HG03064 (cell line): ENCODE measurements around the gene TMC2.
"Not testable (repeated sequence)": the region's sequence is repeated elsewhere in the genome, so short reads cannot be mapped to it uniquely, and the experiment has no call there.

ENCODE experiments used
- ATAC-seq: cut with Tn5 transposase; IDR thresholded peaks from one replicate; pipeline ENCODE4 v1.9.1; 2021; ENCODE audit warnings: low read depth; ENCODE audit not compliant: unreplicated experiment

Gene TMC2

DNA sequence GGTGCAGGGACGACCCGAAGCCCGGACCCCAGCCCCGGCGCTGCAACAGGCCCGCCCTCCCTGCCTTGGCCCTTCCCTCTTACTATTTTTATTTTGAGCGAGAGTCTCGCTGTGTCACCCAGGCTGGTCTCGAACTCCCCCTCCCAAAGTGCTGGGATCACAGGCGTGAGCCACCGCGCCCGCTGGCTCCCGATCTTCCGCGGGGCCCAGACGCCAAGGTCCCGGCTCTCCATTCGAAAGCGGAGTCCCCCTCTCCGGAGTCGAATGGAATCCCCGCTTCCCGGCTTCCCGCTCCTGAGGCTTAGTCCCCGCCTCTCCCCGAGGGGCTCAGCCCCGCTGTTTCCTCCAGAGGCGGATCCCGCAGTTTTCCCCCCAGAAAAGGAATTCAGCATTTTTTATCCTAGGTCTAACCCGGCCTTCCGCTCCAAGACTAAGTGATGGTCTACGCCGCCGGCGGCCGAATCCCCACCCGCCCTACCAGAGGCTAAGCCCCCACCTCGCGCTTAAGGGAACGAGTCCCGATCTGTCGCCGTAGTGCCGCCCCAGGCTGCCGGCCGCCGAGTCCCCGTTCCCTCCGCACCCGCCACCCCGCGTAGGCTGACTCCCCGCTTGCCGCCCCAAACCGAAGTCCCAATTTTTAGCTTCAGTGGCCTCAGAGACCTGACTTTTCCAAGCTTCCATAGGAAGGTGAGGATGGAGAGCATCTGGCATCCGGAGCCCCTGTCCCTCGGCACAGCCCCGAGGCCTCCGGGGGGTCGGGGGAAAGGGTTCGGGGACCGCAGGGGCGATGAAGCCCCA lies 11.5 kb upstream of the TMC2 start:
- ATAC-seq = peak; percentile 27

DNA sequence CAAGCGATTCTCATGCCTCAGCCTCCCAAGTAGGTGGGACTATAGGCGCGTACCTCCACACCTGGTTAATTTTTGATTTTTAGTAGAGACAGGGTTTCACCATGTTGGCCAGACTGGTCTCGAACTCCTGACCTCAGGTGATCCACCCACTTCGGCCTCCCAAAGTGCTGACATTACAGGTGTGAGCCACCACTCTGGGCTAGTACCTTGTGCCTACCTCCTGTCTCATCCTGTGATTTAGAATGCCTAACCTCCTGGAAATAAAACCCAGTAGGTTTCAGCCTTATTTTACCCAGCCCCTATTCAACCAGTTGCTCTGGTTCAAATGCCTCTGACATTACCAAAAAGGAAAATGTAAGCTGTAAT lies 10.2 kb upstream of the TMC2 start:
- not testable (repeated sequence) for ATAC-seq

DNA sequence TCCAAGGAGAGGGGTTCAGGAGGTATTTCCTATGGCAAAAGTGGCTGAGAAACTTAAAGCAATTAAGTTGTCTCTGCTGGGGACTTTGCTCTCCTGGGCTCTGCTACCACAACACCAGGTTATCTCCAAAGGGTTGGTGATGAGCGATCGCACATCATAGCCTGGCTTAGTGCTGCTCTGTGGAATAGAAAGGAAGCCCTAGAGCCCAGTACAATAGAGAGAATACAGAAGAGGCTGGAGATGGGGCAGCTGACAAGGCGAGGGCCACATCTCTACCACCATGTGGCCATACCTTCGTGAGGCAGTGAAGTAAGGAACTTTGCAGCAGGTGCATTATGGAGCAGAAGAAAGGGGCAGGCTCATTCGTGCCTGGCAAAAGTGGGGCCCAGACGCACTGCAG lies 8.6 kb upstream of the TMC2 start:
- no peak for ATAC-seq

DNA sequence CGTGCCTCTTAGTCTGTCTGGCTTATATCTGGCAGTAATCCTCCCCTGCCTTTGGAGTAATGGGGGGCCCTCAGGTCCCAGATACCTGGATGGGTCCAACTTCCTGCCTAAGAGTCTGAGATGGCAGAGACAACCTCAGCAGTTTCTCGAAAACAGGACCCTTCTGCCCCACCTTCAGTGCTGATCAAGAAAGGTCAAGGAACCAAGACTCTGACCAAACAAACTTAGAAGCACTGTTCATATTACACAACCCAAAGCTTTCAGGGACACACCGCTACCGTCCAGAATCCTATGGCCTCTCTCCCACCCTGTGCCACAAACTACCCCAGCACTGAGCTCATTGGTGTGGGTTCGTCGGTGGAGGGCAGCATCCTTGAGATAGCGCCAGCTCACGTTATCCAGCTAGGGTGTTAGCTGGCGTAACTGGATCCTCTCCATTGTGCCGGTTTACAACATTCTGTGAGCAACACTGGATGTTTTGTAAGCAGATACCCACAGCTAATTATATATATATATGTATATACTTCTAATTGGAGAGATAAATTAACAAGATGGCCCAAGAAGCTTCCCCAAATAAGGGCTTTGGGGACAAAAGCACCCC lies 7.6 kb upstream of the TMC2 start:
- no peak for ATAC-seq

DNA sequence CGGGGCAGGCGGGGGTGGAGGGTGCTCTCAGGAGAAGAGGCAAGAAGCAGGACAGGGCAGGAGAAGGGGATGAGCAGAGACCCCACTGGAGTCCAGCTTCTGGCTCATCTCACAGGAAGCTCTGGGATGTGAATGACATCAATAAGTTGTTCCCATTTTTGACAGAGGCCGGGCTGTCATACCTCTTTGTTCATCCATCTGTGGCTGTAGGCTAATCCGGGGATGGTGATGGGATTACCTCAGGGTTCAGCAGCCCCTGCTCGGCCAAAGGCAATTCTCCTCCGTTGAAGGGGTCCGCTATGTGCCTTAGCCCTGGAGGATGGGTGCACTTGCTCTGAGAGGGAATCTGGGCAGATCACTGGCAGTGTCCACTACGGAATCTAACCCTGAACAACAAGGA lies 3.3 kb upstream of the TMC2 start:
- no peak for ATAC-seq

DNA sequence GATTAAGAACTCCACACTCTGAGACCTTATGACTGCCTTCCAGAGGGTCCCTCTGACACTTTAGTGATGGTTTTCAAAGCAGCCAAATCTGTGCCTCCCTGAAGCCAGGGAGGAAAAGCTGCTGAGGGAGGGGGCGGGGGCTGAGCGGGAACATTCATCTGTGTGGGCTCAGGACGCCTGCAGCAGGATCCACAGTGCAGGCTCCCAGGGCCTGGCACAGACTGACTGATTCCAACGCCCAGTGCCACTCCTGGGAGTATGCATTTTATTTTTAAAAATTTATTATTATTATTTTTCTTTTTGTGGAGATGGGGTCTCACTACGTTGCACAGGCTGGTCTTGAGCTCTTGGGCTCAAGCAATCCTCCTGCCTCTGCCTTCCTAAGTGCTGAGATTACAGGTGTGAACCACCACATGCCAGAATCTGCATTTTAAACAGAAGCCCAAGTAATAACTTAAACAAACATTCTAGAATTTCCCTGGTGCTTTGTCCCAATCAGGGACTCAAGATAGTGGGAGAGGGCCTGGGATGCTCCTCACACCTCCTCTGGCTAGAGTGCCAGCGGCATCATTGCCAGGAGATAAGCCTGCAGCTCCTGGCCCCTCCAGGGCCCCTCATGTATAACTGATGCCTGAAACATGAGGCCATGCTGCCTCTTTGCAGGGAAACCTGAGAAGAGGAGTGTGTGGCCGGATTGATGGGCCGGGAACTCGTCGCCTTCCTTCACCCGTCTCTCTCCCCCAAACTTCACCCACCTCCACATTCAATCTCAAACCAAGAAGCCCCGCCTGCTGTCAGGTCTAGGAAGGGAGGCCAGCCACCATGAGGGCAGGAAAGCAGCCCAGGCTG lies 438 bp upstream of the TMC2 start:
- no peak for ATAC-seq

DNA sequence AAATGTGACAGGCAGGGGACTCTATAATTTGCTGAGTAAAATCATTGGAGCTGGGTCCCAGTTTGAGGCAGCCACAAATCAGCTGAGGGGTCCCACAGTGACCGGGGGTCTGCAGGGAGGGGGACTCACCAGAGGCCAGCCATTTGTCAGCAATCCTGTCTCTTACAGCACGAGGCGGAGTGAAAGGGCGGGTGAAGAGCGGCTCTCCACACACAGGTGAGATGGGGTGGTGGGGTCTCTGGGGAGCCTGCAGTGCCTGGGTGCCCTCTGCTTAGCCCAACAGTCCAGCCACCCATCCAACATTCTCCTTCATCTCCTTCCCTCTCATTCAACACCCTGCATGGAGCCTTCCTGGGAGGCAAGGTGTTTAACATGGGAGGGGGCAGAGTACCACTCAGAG lies 728 bp downstream of the TMC2 start:
- no peak for ATAC-seq

DNA sequence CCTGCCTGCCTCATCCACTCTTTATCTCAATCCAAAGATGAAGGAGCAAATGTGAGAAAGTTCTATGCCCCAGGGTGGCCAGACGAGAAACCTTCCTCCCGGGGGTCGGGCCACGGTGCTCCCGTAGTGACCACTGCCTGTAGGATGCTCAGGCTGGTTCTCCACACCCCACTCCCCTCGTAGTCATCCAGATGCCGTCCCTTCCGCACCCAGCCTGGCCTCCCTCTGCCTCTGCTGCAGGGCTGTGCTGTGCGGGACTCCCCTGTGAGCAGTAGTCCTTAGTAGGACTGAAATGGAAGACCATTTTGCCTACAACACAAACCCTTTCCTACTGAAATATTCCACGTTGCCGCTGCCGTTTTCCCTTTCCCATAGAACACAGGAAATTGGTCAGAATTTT lies 2.0 kb downstream of the TMC2 start:
- ATAC-seq = no peak

DNA sequence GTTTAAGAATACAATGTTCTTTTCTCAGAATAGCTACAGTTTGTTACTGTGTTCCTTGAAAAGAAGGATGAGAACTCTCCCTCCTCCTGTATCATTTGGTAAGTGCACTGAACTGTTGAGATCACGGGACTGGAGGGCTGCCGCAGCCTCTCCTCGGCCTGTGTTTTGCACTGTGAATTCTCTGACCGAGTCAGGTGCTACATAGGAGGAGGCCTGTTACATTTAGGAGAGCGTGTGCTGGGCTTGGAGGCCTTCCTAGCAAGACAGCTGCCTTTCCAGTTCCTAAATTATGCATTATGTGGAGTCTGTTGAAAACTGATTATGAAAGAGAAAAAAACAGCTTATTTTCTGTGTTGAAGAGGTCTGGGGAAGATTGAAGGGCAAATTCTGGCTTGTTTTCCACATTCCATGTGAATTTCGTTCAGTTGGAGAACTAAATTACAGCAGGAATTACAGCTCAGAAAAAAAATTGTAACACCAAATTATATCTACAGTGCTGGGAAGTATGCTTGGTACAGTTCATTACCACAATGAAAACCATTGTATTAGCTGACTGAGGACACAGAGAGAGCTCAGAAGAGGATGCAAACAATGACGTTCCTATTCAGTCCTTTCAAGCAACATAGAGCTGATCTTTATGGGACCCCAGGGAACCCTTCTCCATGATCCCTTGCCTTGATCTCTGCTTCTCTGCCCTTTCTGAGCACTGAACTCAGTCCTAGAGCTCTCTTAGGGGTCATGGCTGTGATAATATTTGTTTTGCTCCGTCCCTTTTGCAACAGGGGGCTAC lies 2.8 kb downstream of the TMC2 start:
- no peak for ATAC-seq

DNA sequence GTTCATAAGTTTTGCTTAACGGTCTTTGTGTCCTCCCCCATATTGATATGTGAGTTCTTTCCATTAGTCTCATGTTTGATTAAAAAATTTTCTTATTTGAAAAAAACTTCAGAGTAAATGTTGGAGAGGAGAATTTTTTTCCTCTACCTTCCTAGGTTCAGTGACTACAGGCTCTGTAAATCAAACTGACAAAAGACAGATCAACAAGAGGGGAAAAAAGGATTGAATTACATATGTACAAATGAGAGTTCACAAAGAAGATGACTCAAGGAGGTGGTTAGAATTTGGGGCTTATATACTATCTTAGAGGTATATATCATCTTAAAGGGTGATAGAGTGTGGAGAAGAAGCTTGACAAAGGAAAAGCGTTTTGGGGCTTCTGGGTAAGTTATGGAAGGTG lies 5.6 kb downstream of the TMC2 start:
- ATAC-seq = no peak

DNA sequence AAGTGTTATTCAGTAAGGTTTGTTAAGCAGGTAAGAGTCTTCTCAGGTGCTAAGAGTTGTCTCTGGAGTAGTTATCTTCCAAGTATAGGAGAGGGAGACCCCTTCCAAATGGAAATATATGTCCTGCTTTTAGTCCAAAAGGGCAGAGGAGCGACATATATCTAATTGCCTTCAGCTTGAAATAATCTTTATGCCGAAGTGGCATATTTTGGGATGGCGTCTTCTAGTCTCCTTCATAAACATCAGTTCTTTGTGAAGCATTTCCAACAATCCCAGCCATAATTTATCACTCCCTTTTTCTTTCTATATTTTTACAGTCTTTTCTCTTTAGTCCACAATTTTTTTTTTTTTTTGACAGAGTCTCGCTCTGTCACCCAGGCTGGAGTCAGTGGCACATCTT lies 6.0 kb downstream of the TMC2 start:
- no peak for ATAC-seq

DNA sequence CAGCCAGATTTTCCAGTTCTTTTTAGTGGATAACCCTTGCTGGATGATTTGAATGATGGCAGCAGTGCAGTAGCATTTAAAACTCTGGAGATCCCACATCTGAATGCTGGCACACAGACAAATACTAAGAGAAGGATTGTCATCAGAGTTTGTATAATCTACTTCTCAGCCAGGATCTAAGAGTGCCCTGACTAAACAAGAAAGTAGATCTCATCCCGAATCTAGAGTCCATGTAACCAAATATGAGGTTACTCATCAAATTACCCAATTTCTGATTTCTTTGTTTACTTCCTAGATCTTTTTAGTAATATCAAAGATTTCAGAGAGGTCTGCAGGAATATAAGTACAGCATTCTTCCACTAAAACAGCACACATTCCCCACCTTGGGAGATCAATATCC lies 7.8 kb downstream of the TMC2 start:
- ATAC-seq = no peak

DNA sequence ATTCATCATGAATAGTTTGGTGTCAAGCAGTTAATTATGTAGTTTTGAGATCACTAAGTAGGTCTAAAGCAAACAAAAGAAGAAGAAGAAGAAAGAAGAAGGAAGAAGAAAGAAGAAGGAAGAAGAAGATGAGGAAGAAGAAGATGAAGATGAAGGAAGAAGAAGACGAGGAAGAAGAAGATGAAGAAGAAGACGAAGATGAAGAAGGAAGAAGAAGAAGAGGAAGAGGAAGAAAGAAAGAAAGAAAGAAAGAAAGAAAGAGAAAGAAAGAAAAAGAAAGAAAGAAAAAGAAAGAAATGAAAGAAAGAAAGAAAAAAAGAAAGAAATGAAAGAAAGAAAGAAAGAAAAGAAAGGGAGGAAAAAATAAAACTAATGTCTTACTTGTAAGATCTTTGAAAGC lies 9.2 kb downstream of the TMC2 start:
- no peak for ATAC-seq

DNA sequence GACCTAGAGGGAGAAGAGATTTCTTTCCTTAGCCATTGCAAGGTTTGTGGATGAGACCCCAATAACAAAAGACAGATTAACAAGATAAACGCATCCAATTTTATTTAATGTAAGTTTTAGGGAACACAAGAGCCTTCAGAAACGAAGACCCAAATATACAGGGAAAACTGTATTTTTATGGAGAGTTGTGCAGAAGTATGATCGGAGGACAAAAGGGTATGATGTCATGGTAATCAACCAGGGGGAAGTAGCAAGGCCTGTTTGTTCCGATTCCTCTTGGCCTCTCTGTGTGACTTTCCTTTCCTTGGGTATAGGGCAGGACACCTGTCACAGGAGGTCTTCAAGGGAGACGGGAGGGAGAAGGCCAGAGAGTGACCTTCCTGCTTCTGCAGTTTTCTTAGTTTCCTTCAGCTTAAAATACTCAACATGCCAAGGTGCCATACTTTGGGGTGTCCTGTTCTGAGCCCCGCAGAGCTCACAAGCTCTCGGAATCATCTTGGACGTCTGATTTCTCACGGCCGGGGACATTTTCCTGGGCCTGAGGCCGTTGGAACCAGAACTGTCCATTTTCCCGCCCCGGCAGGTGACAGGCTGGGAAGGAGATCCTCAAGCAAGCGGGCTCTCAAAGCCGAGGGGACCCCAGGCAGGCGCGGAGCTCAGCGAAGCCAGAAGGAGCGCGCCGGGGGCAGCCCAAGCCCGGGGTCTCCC lies 21.7 kb downstream of the TMC2 start:
- no peak for ATAC-seq

DNA sequence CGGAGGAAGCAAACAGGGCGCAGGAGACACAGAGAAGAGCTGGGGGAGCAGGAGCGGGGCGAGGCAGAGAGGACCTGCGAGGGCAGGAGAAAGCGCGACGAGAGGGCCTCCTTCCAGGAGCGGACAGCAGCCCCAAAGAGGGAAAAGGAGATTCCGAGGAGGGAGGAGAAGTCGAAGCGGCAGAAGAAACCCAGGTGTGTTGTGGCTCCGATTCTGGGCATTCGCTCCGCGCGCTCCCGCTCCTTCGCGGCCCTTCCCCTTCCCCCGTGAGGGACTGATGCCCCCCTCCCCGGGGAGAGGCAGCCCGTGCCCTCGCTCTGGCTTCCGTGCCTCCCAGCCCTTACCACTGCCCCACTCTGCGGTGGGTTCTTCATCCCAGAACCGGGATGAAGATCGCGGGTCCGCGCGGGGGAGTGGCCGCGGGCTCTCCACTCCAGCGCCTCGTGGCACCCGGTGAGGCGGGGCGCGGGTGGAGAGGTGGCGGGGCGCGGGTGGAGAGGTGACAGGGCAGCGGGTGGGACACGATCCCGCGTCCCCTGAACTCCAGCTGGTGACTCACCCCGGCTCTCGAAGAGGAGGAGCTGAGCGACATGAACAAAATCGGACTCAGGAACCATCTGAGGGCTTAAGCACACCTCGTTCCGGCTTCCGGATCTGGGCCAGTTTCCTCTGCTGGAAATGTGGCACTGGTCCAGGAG lies 22.4 kb downstream of the TMC2 start:
- ATAC-seq = no peak

DNA sequence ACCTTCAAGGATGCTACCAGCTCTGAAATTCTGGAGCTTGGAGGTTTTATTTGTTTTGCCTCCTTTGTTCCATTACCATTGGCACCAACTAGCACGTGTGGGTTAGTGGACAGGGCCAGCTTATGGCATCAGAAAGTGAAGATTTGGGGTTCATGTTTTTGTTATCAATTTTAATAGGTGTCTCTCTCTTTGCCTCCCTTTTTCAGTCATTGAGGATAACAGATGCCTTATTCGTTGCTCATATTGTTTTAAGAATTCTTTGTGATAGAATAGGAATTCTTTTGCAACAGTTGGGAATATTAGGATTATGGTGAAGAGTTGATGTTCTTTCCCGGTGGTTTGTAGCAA lies 22.9 kb downstream of the TMC2 start:
- ATAC-seq = no peak

DNA sequence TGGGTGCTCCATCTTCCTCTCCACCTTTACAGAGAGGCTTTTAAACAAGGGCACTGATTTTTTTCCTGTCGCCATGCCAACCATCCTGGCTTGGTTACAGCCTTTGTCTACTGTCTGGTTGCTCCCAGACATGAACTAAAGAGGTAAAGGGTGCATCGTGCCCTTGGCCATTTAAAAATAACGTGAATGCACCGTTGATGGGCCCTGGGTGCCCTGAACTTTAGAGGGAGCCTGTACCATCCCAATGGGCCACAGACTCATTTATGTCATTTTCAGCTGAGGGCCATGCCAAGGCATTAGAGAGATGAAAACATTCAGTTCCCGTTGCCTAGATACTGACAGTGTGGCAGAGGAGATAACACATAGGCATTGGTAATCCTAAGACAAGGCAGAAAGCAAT lies 23.3 kb downstream of the TMC2 start:
- no peak for ATAC-seq

DNA sequence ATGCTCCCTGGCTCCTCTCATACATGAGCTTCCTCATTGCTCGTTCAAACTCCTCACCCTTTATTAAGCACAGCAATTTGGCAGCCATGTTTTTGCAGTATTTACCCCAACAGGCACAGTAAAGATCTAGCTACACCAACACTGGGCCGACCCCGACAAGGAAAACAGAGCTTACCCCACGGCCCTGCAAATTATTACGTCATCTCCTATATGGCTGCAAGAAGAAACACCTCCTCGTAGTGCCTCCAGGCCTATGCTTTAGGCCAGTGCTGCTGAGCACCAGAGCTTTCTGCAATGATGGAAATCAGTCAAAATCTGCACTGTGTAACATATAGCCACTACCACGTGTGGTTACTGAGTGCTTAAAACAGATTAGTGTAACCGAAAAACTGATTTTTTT lies 26.7 kb downstream of the TMC2 start:
- no peak for ATAC-seq

DNA sequence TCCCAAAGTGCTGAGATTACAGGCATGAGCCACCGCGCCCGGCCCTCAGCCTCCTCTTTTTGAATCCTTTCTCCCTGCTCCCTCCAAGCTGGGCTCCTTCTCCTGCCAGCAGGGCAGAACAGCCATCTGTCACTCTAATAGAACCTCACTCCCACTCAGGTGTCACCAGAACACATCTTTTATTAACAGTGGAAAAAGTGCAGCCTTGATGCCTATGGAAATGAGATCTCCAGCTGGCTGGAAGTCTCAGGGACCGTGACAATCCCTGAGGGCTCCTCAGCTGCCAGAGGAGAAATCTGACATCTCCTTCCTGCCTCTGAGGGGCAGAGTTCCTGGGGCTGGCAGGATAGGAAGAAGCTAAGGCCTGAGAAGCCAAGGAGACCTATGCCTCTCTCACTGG lies 28.0 kb downstream of the TMC2 start:
- ATAC-seq = no peak

DNA sequence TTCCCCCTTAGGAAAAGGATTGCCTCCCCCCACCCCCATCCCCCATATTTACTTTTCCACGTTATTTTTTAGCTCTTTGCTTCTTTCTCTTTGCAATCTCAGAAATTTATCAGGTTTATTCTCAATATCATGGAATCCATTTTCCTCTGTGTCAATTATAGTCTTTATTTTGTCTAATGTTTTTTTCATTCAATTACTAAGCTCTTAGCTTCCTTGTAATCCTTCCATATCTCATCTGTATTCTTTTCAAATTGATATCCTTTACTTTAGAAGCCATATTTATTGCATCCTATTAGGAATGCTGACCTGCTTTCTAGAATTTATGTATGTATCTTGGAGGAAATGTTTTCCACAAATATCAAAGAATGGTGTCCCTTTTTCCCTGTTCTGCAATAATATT lies 39.3 kb downstream of the TMC2 start:
- ATAC-seq = no peak
